OCI-LY1 (cell line): Measurements from ENCODE around the gene ASS1.

Experiments
- CTCF ChIP-seq: fragments of 200-600 bp; sonication (generic), shearing (Covaris generic); IDR thresholded peaks from 2 replicates; pipeline ENCODE4 v1.5.1; 2017; ENCODE audit warnings: mild to moderate bottlenecking, antibody characterized with exemption, low read length, moderate library complexity, mixed read lengths
- EZH2 ChIP-seq: fragments of 200-600 bp; sonication (generic), shearing (Covaris generic); IDR thresholded peaks from 2 replicates; pipeline ENCODE4 v1.8.0; 2017; ENCODE audit warnings: borderline replicate concordance, mixed run types, mild to moderate bottlenecking, antibody characterized with exemption, low read length, moderate library complexity, mixed read lengths

GRCh38 chr9:130543859-130544258 lies 99.1 kb downstream of the ASS1 start:
- TF ChIP-seq EZH2 (no peak), CTCF (no peak)
